A172 (cell line): ENCODE measurements around the gene LANCL1. TPM values are rescaled to one million over a fixed set of nuclear protein-coding genes. Genes with fewer than 3 reads are reported as not detected.
A peak's percentile ranks its signal among the peaks of the same experiment; 100 is the strongest.
"Not testable (repeated sequence)": the region's sequence is repeated elsewhere in the genome, so short reads cannot be mapped to it uniquely, and the experiment has no call there.

Experiments used
- DNase-seq: peaks from one replicate; pipeline ENCODE4 v3.0.0-alpha.2; 2015; ENCODE audit warnings: low spot score
- total RNA-seq: library from RNA; depleted of rRNA; stranded (reverse); fragments of >200 nt; shearing (Covaris generic); gene quantifications from 2 replicates; pipeline ENCODE4 v1.2.3, GENCODE V29; 2014

The LANCL1 gene
- total RNA-seq, 1 experiment from 2014 or later, result 71.0 TPM

DNA sequence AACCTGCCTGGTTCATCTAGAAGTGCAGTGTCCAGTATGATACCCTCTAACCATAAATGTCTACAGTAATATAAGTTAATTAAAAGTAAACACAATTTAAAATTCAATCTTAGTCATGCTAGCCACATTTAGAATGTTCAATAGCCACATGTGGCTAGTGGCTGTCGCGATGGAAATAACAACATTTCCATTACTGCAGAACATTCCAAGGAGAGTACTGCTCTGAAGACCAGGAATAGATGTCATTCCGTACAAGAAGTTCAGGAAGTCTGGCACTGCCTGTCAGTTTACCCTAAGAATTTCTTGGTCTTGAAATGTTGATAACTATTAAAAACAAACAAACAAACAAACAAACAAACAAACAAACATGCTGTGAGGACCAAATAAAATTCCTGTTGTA, 17.2 kb downstream of the LANCL1 start:
- no peak for DNase-seq

- DNase-seq, result no peak
Observed at GRCh38 chr2:210458395-210458794, 18.2 kb downstream of the LANCL1 start.

DNA sequence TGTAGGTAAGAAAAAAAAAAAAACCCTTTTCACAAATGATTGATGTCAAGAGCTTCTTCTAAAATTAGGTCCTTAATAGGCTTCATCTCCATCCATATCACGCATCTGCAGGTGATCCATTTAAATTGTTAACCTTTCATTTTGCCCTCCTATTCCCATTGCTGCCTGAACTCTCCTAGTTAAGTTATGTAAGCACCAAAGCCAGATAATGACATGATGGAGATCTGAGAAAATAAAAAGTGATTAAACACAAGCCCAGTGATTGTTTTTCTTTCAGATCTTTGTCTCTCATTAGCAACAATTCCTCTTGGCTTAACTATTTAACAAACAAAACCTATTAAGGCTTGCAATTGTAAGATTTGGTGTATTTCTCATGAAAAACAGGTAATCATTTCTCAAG, 20.0 kb downstream of the LANCL1 start:
- DNase-seq, result no peak

DNA sequence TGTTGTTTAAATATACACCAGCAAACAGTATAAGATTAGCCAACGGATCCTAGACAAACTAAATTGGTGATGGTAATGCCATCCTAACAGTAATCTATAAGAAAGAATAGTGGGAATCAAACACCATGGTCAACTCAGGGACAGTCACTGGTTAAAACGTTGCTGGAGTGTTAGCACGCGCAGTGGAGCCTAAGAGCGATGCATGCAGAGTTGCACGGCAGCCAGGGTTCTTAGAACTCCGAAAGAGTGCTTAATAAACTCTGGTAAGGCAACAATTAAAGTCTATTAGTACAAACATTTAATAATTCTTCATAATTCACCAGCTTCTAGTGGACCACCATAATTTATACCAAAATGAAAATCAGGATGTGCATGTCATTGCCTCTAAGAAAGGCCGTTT, 22.2 kb downstream of the LANCL1 start:
- no peak for DNase-seq

DNA sequence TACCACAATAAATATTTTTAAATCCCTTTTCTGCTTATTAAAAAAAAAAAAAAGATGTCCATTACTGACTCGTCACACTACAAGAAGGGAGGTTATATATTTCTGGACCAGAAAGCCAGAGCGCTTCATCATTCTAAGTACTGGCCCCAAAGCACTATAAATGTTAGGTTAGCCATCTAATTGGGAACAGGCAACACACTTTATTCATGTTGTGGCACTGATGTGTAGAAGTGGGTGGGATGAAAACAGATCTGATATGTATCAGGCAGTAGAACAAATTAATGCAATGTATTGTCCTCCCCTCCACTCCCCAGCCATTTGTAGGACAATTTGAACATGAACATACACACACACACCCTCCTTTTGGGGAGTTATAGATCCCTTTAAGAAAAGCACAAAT, 24.4 kb downstream of the LANCL1 start:
- DNase-seq, result no peak

DNA sequence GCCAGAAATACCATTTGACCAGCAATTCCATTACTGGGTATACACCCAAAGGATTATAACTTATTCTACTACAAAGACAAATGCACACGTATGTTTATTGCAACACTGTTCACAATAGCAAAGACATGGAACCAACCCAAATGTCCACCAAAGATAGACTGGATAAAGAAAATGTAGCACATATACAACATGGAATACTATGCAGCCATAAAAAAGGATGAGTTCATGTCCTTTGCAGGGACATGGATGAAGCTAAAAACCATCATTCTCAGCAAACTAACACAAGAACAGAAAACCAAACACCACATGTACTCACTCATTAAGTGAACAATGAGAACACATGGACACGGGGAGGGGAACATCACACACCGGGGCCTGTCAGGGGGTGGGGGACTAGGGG, 25.6 kb downstream of the LANCL1 start:
- DNase-seq, result not testable (repeated sequence)

DNA sequence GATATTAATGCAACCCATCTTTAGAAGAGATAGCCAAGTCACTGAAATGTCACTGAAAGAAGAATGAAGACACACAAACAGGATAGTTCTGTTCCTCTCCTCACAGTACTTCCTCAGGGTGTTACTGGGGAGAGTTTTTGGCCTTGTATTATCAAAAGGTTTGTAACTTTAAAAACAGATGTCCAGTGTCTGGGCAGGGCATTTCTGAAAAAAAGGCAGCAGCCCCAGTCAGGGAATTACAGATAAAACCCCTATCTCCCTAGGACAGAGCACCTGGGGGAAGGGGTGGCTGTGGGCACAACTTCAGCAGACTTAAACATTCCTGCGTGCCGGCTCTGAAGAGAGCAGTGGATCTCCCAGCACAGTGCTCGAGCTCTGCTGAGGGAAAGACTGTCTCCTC, 30.8 kb downstream of the LANCL1 start:
- DNase-seq, result no peak

DNA sequence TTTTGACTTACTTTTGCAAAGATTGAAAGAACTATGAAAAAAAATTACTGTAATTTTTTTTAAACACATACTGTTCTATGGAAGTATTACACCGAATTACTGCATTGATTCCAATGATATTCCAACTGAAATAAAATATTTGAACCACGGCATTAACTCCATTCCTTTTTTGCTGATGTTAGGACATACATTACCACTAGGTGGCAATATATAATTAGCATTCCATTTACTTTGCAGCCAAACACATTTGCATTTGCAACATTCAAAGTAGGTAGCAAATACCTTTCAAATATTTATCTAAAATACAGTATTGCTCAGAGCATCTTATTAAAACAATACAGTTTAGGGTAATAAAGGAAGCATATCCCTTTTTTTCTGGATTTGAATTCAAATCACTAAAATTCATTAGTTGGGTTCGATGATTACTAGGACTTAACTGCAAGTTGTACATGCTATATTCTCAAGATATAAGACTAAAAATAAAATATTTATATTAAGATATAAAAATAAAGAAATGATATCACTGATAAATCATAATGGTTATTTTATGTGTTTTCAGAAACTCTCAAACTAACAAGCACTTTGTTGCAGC, 31.3 kb downstream of the LANCL1 start:
- DNase-seq, result peak; percentile 14

- no peak for DNase-seq
Observed at GRCh38 chr2:210443527-210443926, 33.0 kb downstream of the LANCL1 start.

GRCh38 chr2:210442878-210443277, 33.7 kb downstream of the LANCL1 start:
- DNase-seq, result no peak

- no peak for DNase-seq
Observed at GRCh38 chr2:210442457-210442856, 34.1 kb downstream of the LANCL1 start.

- no peak for DNase-seq
Observed at GRCh38 chr2:210440206-210440605, 36.4 kb downstream of the LANCL1 start.

- DNase-seq, result no peak
Observed at GRCh38 chr2:210435439-210435838, 41.1 kb downstream of the LANCL1 start.

DNA sequence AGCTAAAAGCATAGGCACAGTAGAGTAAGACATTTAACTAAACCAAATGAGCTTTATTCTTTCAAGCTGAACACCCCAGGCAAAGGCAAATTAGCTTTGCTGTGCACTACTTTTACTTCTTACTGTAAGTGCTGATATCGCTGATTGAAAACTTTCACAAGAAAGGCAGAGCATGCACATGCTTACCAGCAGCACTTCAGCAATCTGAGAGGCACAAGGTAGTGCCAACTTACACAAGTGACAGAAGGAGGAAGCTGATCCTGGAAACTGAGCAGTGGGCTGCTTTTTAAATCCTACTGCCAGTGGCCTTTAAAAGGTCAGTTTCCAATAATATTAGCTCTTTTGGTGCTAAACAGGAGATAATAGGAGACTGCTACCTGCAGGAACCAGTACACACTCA, 43.9 kb downstream of the LANCL1 start:
- no peak for DNase-seq

DNA sequence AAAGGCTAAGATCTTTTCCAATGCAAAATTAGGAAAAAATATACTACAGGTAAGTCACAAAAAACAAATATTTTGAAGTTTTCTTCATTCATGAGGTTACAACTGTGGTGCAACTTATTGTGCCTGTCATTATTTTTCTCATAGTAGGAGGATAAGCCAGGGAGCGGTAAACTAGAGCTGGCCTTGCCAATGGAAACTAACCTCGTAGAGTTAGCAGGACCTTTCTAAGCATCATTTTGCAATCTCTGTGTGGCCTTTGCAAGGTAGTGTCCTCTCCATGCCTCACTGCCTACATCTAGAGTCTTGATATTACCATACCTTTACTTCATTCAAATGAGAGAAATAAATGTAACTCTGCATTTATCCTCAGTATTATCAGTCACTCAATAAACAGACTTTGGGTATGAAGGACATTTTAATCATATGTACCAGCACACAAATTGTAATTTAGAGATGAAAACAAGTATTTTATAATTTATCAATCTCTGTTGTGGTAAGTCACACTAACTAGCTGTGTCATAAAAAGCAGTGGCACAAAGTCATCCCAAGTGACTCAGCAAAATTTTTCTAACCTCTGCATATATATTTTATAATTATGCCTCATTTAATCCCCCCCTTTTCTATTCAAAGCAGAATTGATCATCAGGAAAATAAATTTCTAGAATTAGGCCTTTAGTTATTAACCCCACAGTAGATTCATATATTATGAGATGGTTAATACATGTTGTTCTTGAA, 47.0 kb downstream of the LANCL1 start:
- DNase-seq, result no peak

- DNase-seq, result no peak
Observed at GRCh38 chr2:210428393-210429179, 48.0 kb downstream of the LANCL1 start.

- not testable (repeated sequence) for DNase-seq
Observed at GRCh38 chr2:210427309-210427708, 49.2 kb downstream of the LANCL1 start.

- DNase-seq, result no peak
Observed at GRCh38 chr2:210422366-210422765, 54.2 kb downstream of the LANCL1 start.

DNA sequence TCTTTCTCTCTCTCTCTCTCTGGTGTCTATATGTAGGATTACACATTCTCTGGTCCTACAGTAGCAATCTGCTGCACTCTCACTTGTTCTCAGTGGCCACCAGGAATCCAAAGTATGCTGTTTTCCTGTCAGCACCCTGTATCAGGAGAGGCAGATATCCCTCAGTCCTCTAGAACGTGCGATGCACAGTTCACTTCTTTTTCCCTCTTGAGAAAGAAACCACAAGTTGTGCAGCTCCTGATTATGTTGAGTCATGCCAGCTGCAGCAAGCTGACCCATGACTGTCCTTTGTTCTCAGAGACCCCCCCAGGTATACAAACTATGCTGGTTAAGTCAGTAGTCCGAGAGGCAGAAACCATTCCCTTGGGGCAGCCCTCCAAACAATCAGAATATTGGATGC, 54.6 kb downstream of the LANCL1 start:
- peak; percentile 68 for DNase-seq

- no peak for DNase-seq
Observed at GRCh38 chr2:210412660-210413059, 63.9 kb downstream of the LANCL1 start.

- DNase-seq, result no peak
Observed at GRCh38 chr2:210410542-210410941, 66.0 kb downstream of the LANCL1 start.

- DNase-seq, result peak; percentile 14
Observed at GRCh38 chr2:210399440-210400041, 77.0 kb downstream of the LANCL1 start.
